Activated T-cell treated with anti-CD3 and anti-CD28 coated beads, Interleukin-2, amount 50 U/mL, for 4 hours (primary cell): Measurements from ENCODE around the gene CADPS. TPM values are rescaled to one million over a fixed set of nuclear protein-coding genes. Genes with fewer than 3 reads are reported as not detected.

Source experiments
- ATAC-seq, 2 donors: fragments of 200-7000 bp; cut with Tn5 transposase; one replicate each; pipeline ENCODE4 v1.10.0; 2021
- DNase-seq: peaks from one replicate; pipeline ENCODE4 v3.0.0-alpha.2; 2020
- H3K27me3 Mint-ChIP-seq: one replicate; pipeline ENCODE4 v1.8.0; 2021; ENCODE audit warnings: low read depth, mixed read lengths
- H3K36me3 Mint-ChIP-seq: one replicate; pipeline ENCODE4 v1.8.0; 2022; ENCODE audit warnings: mixed read lengths; ENCODE audit not compliant: insufficient read depth
- H3K4me1 Mint-ChIP-seq: one replicate; pipeline ENCODE4 v1.8.0; 2021; ENCODE audit warnings: low read depth, mixed read lengths
- H3K4me3 Mint-ChIP-seq: one replicate; pipeline ENCODE4 v1.8.0; 2021; ENCODE audit warnings: mild to moderate bottlenecking, moderate library complexity, mixed read lengths
- H3K9me3 Mint-ChIP-seq: one replicate; pipeline ENCODE4 v1.8.0; 2021; ENCODE audit warnings: mixed read lengths
- total RNA-seq, 3 donors: library from RNA; stranded (reverse); gene quantifications; one replicate each; pipeline ENCODE4 v1.2.1, GENCODE V29; 2021

The CADPS gene
- total RNA-seq, 3 donors from 2014 or later, result not detected

- Mint-ChIP-seq H3K36me3 (no peaks in the 10 kb centered on the region), H3K4me3 (no peak overlapping the region), H3K4me1 (no peaks in the 10 kb centered on the region), H3K9me3 (peaks cover 4% of the 10 kb centered on the region), H3K27me3 (peaks cover 2% of the 10 kb centered on the region)
- DNase-seq (no peak), ATAC-seq (no peak)
Observed at GRCh38 chr3:62462104-62462762, 413.0 kb downstream of the CADPS start.

- Mint-ChIP-seq H3K4me1 (peaks cover 3% of the 10 kb centered on the region), H3K27me3 (peaks cover 2% of the 10 kb centered on the region), H3K36me3 (no peaks in the 10 kb centered on the region), H3K4me3 (no peak overlapping the region), H3K9me3 (peaks cover 4% of the 10 kb centered on the region)
- no peak for ATAC-seq
- DNase-seq, result no peak
Observed at GRCh38 chr3:62454916-62455315, 420.3 kb downstream of the CADPS start.

GRCh38 chr3:62453448-62453847 is 421.8 kb downstream of the CADPS start:
- H3K4me1 Mint-ChIP-seq, result peaks cover 3% of the 10 kb centered on the region
- ATAC-seq, result no peak

GRCh38 chr3:62451211-62451887 is 423.9 kb downstream of the CADPS start:
- H3K27me3 Mint-ChIP-seq, result no peaks in the 10 kb centered on the region
- H3K9me3 Mint-ChIP-seq, result no peaks in the 10 kb centered on the region
- peaks cover 10% of the 10 kb centered on the region for H3K4me1 Mint-ChIP-seq
- H3K4me3 Mint-ChIP-seq, result no peak overlapping the region
- H3K36me3 Mint-ChIP-seq, result no peaks in the 10 kb centered on the region
- DNase-seq (no peak), ATAC-seq (no peak)

More at GRCh38 chr3:62453448-62453847, 421.8 kb downstream of the CADPS start:
- Mint-ChIP-seq H3K4me3 (no peak overlapping the region), H3K27me3 (peaks cover 2% of the 10 kb centered on the region), H3K36me3 (no peaks in the 10 kb centered on the region), H3K9me3 (peaks cover 4% of the 10 kb centered on the region)
- no peak for DNase-seq

GRCh38 chr3:62446337-62446940 is 428.8 kb downstream of the CADPS start:
- ATAC-seq, result no peak
- H3K4me1 Mint-ChIP-seq, result peaks cover 20% of the 10 kb centered on the region
- no peaks in the 10 kb centered on the region for H3K36me3 Mint-ChIP-seq
- H3K4me3 Mint-ChIP-seq, result peak overlapping the region; percentile 67
- no peak for DNase-seq
- no peaks in the 10 kb centered on the region for H3K27me3 Mint-ChIP-seq
- H3K9me3 Mint-ChIP-seq, result peaks cover 9% of the 10 kb centered on the region

- H3K9me3 Mint-ChIP-seq, result peaks cover 9% of the 10 kb centered on the region
- no peaks in the 10 kb centered on the region for H3K36me3 Mint-ChIP-seq
- H3K4me3 Mint-ChIP-seq, result peak overlapping the region; percentile 67
- H3K27me3 Mint-ChIP-seq, result no peaks in the 10 kb centered on the region
- ATAC-seq (peak in 1 of 2 donors; percentile 21), DNase-seq (no peak)
- peaks cover 20% of the 10 kb centered on the region for H3K4me1 Mint-ChIP-seq
Observed at GRCh38 chr3:62445275-62445674, 429.9 kb downstream of the CADPS start.

- Mint-ChIP-seq H3K27me3 (no peaks in the 10 kb centered on the region), H3K9me3 (peaks cover 9% of the 10 kb centered on the region), H3K4me1 (peaks cover 1% of the 10 kb centered on the region), H3K36me3 (no peaks in the 10 kb centered on the region), H3K4me3 (no peak overlapping the region)
- ATAC-seq (no peak), DNase-seq (no peak)
Observed at GRCh38 chr3:62439978-62440377, 435.2 kb downstream of the CADPS start.

- Mint-ChIP-seq H3K4me1 (no peaks in the 10 kb centered on the region), H3K4me3 (no peak overlapping the region), H3K9me3 (peaks cover 9% of the 10 kb centered on the region), H3K36me3 (no peaks in the 10 kb centered on the region), H3K27me3 (no peaks in the 10 kb centered on the region)
- no peak for DNase-seq
- ATAC-seq, result no peak
Observed at GRCh38 chr3:62439176-62439813, 435.9 kb downstream of the CADPS start.

- DNase-seq (no peak), ATAC-seq (no peak)
- Mint-ChIP-seq H3K36me3 (no peaks in the 10 kb centered on the region), H3K4me3 (no peak overlapping the region), H3K4me1 (no peaks in the 10 kb centered on the region), H3K27me3 (no peaks in the 10 kb centered on the region), H3K9me3 (no peaks in the 10 kb centered on the region)
Observed at GRCh38 chr3:62436785-62437184, 438.4 kb downstream of the CADPS start.

- peaks cover 1% of the 10 kb centered on the region for H3K27me3 Mint-ChIP-seq
- no peaks in the 10 kb centered on the region for H3K36me3 Mint-ChIP-seq
- no peaks in the 10 kb centered on the region for H3K9me3 Mint-ChIP-seq
- H3K4me1 Mint-ChIP-seq, result no peaks in the 10 kb centered on the region
- DNase-seq (no peak), ATAC-seq (no peak)
- H3K4me3 Mint-ChIP-seq, result no peak overlapping the region
Observed at GRCh38 chr3:62433396-62433795, 441.8 kb downstream of the CADPS start.

- DNase-seq (no peak), ATAC-seq (no peak)
- H3K9me3 Mint-ChIP-seq, result no peaks in the 10 kb centered on the region
- H3K4me1 Mint-ChIP-seq, result no peaks in the 10 kb centered on the region
- no peaks in the 10 kb centered on the region for H3K36me3 Mint-ChIP-seq
- H3K4me3 Mint-ChIP-seq, result no peak overlapping the region
- H3K27me3 Mint-ChIP-seq, result no peaks in the 10 kb centered on the region
Observed at GRCh38 chr3:62421207-62421606, 454.0 kb downstream of the CADPS start.

- Mint-ChIP-seq H3K36me3 (no peaks in the 10 kb centered on the region), H3K4me1 (no peaks in the 10 kb centered on the region)
Observed at GRCh38 chr3:62416144-62416543, 459.1 kb downstream of the CADPS start.

GRCh38 chr3:62415312-62415801 is 459.9 kb downstream of the CADPS start:
- no peak overlapping the region for H3K4me3 Mint-ChIP-seq
- no peaks in the 10 kb centered on the region for H3K27me3 Mint-ChIP-seq
- no peaks in the 10 kb centered on the region for H3K36me3 Mint-ChIP-seq
- ATAC-seq (no peak), DNase-seq (no peak)
- H3K9me3 Mint-ChIP-seq, result no peaks in the 10 kb centered on the region
- no peaks in the 10 kb centered on the region for H3K4me1 Mint-ChIP-seq

More at GRCh38 chr3:62416144-62416543, 459.1 kb downstream of the CADPS start:
- Mint-ChIP-seq H3K4me3 (no peak overlapping the region), H3K9me3 (no peaks in the 10 kb centered on the region), H3K27me3 (no peaks in the 10 kb centered on the region)
- ATAC-seq (no peak), DNase-seq (no peak)

GRCh38 chr3:62414786-62415185 is 460.4 kb downstream of the CADPS start:
- Mint-ChIP-seq H3K9me3 (no peaks in the 10 kb centered on the region), H3K36me3 (no peaks in the 10 kb centered on the region), H3K4me1 (no peaks in the 10 kb centered on the region), H3K27me3 (no peaks in the 10 kb centered on the region), H3K4me3 (no peak overlapping the region)
- DNase-seq (no peak), ATAC-seq (no peak)
